GM23338 (cell line): ENCODE results near the gene AZU1. TPM values are rescaled to one million over a fixed set of nuclear protein-coding genes. Genes with fewer than 3 reads are reported as not detected.

ENCODE experiments used
- ATAC-seq: fragments of 200-7000 bp; cut with Tn5 transposase; 3 replicates; pipeline ENCODE4 v1.9.1; 2020
- DNase-seq: peaks from one replicate; pipeline ENCODE4 v3.0.0-alpha.2; 2015; ENCODE audit warnings: low spot score
- H2AFZ ChIP-seq: fragments of 200-600 bp; sonication (generic); 2 replicates; pipeline ENCODE4 v1.8.0; 2016; ENCODE audit warnings: antibody characterized with exemption, mild to moderate bottlenecking, moderate library complexity
- H3F3A ChIP-seq: fragments of 200-600 bp; sonication (generic); replicated peaks from 2 replicates; pipeline ENCODE4 v1.8.0; 2017; ENCODE audit warnings: antibody characterized with exemption, mixed run types, low read depth
- H3K27ac ChIP-seq: fragments of 200-600 bp; sonication (generic); 2 replicates; pipeline ENCODE4 v1.6.1; 2016; ENCODE audit warnings: low read depth
- H3K27me3 ChIP-seq: fragments of 200-600 bp; sonication (generic); 2 replicates; pipeline ENCODE4 v1.8.0; 2016; ENCODE audit warnings: mild to moderate bottlenecking, mixed run types, moderate library complexity; ENCODE audit not compliant: insufficient read depth
- H3K36me3 ChIP-seq: fragments of 200-600 bp; sonication (generic); 2 replicates; pipeline ENCODE4 v1.8.0; 2016; ENCODE audit warnings: mild to moderate bottlenecking; ENCODE audit not compliant: insufficient read depth
- H3K4me1 ChIP-seq: fragments of 200-600 bp; sonication (generic); 2 replicates; pipeline ENCODE4 v1.8.0; 2016; ENCODE audit warnings: mild to moderate bottlenecking, moderate library complexity; ENCODE audit not compliant: insufficient read depth
- H3K4me2 ChIP-seq: fragments of 200-600 bp; sonication (generic); 2 replicates; pipeline ENCODE4 v1.7.1; 2017; ENCODE audit warnings: mixed run types
- H3K4me3 ChIP-seq: fragments of 200-600 bp; sonication (generic); 2 replicates; pipeline ENCODE4 v1.6.1; 2016; ENCODE audit warnings: mixed run types
- H3K79me2 ChIP-seq: fragments of 200-600 bp; sonication (generic); replicated peaks from 2 replicates; pipeline ENCODE4 v1.8.0; 2017; ENCODE audit warnings: mild to moderate bottlenecking; ENCODE audit not compliant: insufficient read depth
- H3K9me2 ChIP-seq: fragments of 200-600 bp; sonication (generic); 2 replicates; pipeline ENCODE4 v1.8.0; 2017; ENCODE audit not compliant: insufficient read depth
- H4K20me1 ChIP-seq: fragments of 200-600 bp; sonication (generic); replicated peaks from 2 replicates; pipeline ENCODE4 v1.8.0; 2017; ENCODE audit warnings: mild to moderate bottlenecking; ENCODE audit not compliant: insufficient read depth
- H3K27ac Mint-ChIP-seq: 2 replicates; pipeline ENCODE4 v1.8.0; 2020; ENCODE audit warnings: inconsistent platforms, mild to moderate bottlenecking, moderate library complexity, mixed read lengths
- H3K27me3 Mint-ChIP-seq: 3 replicates; pipeline ENCODE4 v1.8.0; 2022; ENCODE audit warnings: low read depth, mild to moderate bottlenecking, moderate library complexity, mixed read lengths, inconsistent platforms; ENCODE audit not compliant: insufficient read depth, poor library complexity
- H3K36me3 Mint-ChIP-seq: 3 replicates; pipeline ENCODE4 v1.8.0; 2021; ENCODE audit warnings: low read depth, mild to moderate bottlenecking, inconsistent platforms, moderate library complexity, mixed read lengths
- H3K4me1 Mint-ChIP-seq: 3 replicates; pipeline ENCODE4 v1.8.0; 2020; ENCODE audit warnings: mild to moderate bottlenecking, inconsistent platforms, mixed read lengths
- H3K4me3 Mint-ChIP-seq: 3 replicates; pipeline ENCODE4 v1.8.0; 2021; ENCODE audit warnings: moderate library complexity, mild to moderate bottlenecking, inconsistent platforms, mixed read lengths
- H3K9me3 Mint-ChIP-seq: 3 replicates; pipeline ENCODE4 v1.8.0; 2020; ENCODE audit warnings: moderate library complexity, mild to moderate bottlenecking, inconsistent platforms, mixed read lengths
- CREB1 ChIP-seq: fragments of 250-450 bp; sonication (Bioruptor Pico); IDR thresholded peaks from 2 replicates; pipeline ENCODE4 v1.5.0; 2020; ENCODE audit warnings: low read depth, mild to moderate bottlenecking, moderate library complexity
- CTCF ChIP-seq, 2 experiments: fragments of 200-600 bp in 1 of 2; sonication (generic) in 1 of 2; conservative IDR thresholded peaks; 2 replicates each; pipeline versions ENCODE4 v1.5.1 to v1.6.1; 2016 to 2017; ENCODE audit warnings: antibody characterized with exemption in 2 of 2, low read depth in 2 of 2, mild to moderate bottlenecking in 2 of 2, moderate library complexity in 1 of 2
- ETS1 ChIP-seq: IDR thresholded peaks from 2 replicates; pipeline ENCODE4 v1.6.1; 2016; ENCODE audit warnings: antibody characterized with exemption
- EZH2 ChIP-seq: fragments of 200-600 bp; sonication (generic); IDR thresholded peaks from one replicate; pipeline ENCODE4 v1.8.0; 2017; ENCODE audit warnings: antibody characterized with exemption, mild to moderate bottlenecking, low read depth; ENCODE audit not compliant: unreplicated experiment
- EZH2phosphoT487 ChIP-seq: fragments of 200-600 bp; sonication (generic); IDR thresholded peaks from one replicate; pipeline ENCODE4 v1.8.1; 2018; ENCODE audit warnings: antibody characterized with exemption; ENCODE audit not compliant: unreplicated experiment
- JUNB ChIP-seq: IDR thresholded peaks from one replicate; pipeline ENCODE4 v1.6.1; 2016; ENCODE audit warnings: antibody characterized with exemption; ENCODE audit not compliant: unreplicated experiment
- NANOG ChIP-seq: IDR thresholded peaks from 2 replicates; pipeline ENCODE4 v1.6.1; 2016; ENCODE audit warnings: antibody characterized with exemption, borderline replicate concordance
- POLR2AphosphoS5 ChIP-seq: IDR thresholded peaks from 2 replicates; pipeline ENCODE4 v1.6.1; 2016; ENCODE audit warnings: antibody characterized with exemption, low read depth
- STAT1 ChIP-seq: IDR thresholded peaks from one replicate; pipeline ENCODE4 v1.6.1; 2016; ENCODE audit warnings: antibody characterized with exemption; ENCODE audit not compliant: unreplicated experiment
- ZNF114 ChIP-seq: fragments of 250-450 bp; sonication (Bioruptor Pico); IDR thresholded peaks from 2 replicates; pipeline ENCODE4 v1.5.0; 2020; ENCODE audit warnings: mild to moderate bottlenecking, moderate library complexity
- ZNF331 ChIP-seq: fragments of 250-450 bp; sonication (Bioruptor Pico); IDR thresholded peaks from 2 replicates; pipeline ENCODE4 v1.5.0; 2020; ENCODE audit warnings: low read depth, mild to moderate bottlenecking, moderate library complexity
- long read RNA-seq: library from polyadenylated mRNA; unstranded; transcript quantifications from one replicate; pipeline ENCODE4 v2.0.0, GENCODE V29; 2020; ENCODE audit not compliant: unreplicated experiment
- polyA plus RNA-seq: library from polyadenylated mRNA; unstranded; fragments of >200 nt; fragmentation: Nextera tagmentation; extraction: Ambion mirVana; gene quantifications from 2 replicates; pipeline ENCODE4 v1.2.1, GENCODE V29; 2016
- total RNA-seq: library from RNA; depleted of rRNA; stranded (reverse); fragments of >200 nt; shearing (Covaris generic); gene quantifications from 2 replicates; pipeline ENCODE4 v1.2.3, GENCODE V29; 2014; rRNA removed
- TF ChIP-seq, protein P1 (sequence below): IDR thresholded peaks from one replicate; pipeline ENCODE4 v1.6.1; 2018; ENCODE audit warnings: antibody characterized with exemption; ENCODE audit not compliant: unreplicated experiment
- TF ChIP-seq, protein P2 (sequence below): fragments of 250-450 bp; sonication (Bioruptor Pico); IDR thresholded peaks from 2 replicates; pipeline ENCODE4 v1.5.0; 2020; ENCODE audit warnings: mild to moderate bottlenecking, moderate library complexity

AZU1 gene, protein sequence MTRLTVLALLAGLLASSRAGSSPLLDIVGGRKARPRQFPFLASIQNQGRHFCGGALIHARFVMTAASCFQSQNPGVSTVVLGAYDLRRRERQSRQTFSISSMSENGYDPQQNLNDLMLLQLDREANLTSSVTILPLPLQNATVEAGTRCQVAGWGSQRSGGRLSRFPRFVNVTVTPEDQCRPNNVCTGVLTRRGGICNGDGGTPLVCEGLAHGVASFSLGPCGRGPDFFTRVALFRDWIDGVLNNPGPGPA
- 0.50 and 1.4 TPM in 2 replicates for total RNA-seq
- polyA plus RNA-seq, result 0.30 and 0.78 TPM in 2 replicates
- long read RNA-seq, partial matches to known transcripts, result 0 of 1 reads
- long read RNA-seq, other reads (novel, unspliced or antisense), result 1 of 1 reads

GRCh38 chr19:827710-828321, at the start of gene AZU1:
Gene AZU1, plus strand, starts transcription at chr19:827837. Its CDS starts 10 bp downstream, at chr19:827847.
- TF ChIP-seq POLR2AphosphoS5, result no peak
- no peak for TF ChIP-seq ETS1
- no peak for TF ChIP-seq ZNF114 (CRISPR knock-in tag)
- no peak for TF ChIP-seq ZNF331 (CRISPR knock-in tag)
- TF ChIP-seq, protein P1, sequence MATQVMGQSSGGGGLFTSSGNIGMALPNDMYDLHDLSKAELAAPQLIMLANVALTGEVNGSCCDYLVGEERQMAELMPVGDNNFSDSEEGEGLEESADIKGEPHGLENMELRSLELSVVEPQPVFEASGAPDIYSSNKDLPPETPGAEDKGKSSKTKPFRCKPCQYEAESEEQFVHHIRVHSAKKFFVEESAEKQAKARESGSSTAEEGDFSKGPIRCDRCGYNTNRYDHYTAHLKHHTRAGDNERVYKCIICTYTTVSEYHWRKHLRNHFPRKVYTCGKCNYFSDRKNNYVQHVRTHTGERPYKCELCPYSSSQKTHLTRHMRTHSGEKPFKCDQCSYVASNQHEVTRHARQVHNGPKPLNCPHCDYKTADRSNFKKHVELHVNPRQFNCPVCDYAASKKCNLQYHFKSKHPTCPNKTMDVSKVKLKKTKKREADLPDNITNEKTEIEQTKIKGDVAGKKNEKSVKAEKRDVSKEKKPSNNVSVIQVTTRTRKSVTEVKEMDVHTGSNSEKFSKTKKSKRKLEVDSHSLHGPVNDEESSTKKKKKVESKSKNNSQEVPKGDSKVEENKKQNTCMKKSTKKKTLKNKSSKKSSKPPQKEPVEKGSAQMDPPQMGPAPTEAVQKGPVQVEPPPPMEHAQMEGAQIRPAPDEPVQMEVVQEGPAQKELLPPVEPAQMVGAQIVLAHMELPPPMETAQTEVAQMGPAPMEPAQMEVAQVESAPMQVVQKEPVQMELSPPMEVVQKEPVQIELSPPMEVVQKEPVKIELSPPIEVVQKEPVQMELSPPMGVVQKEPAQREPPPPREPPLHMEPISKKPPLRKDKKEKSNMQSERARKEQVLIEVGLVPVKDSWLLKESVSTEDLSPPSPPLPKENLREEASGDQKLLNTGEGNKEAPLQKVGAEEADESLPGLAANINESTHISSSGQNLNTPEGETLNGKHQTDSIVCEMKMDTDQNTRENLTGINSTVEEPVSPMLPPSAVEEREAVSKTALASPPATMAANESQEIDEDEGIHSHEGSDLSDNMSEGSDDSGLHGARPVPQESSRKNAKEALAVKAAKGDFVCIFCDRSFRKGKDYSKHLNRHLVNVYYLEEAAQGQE, result no peak
- no peak for TF ChIP-seq EZH2phosphoT487
- no peak for TF ChIP-seq CTCF (conservative IDR thresholded peaks at IDR 0.05; ENCODE audit: low read depth in 2 of 2)
- TF ChIP-seq, protein P2, sequence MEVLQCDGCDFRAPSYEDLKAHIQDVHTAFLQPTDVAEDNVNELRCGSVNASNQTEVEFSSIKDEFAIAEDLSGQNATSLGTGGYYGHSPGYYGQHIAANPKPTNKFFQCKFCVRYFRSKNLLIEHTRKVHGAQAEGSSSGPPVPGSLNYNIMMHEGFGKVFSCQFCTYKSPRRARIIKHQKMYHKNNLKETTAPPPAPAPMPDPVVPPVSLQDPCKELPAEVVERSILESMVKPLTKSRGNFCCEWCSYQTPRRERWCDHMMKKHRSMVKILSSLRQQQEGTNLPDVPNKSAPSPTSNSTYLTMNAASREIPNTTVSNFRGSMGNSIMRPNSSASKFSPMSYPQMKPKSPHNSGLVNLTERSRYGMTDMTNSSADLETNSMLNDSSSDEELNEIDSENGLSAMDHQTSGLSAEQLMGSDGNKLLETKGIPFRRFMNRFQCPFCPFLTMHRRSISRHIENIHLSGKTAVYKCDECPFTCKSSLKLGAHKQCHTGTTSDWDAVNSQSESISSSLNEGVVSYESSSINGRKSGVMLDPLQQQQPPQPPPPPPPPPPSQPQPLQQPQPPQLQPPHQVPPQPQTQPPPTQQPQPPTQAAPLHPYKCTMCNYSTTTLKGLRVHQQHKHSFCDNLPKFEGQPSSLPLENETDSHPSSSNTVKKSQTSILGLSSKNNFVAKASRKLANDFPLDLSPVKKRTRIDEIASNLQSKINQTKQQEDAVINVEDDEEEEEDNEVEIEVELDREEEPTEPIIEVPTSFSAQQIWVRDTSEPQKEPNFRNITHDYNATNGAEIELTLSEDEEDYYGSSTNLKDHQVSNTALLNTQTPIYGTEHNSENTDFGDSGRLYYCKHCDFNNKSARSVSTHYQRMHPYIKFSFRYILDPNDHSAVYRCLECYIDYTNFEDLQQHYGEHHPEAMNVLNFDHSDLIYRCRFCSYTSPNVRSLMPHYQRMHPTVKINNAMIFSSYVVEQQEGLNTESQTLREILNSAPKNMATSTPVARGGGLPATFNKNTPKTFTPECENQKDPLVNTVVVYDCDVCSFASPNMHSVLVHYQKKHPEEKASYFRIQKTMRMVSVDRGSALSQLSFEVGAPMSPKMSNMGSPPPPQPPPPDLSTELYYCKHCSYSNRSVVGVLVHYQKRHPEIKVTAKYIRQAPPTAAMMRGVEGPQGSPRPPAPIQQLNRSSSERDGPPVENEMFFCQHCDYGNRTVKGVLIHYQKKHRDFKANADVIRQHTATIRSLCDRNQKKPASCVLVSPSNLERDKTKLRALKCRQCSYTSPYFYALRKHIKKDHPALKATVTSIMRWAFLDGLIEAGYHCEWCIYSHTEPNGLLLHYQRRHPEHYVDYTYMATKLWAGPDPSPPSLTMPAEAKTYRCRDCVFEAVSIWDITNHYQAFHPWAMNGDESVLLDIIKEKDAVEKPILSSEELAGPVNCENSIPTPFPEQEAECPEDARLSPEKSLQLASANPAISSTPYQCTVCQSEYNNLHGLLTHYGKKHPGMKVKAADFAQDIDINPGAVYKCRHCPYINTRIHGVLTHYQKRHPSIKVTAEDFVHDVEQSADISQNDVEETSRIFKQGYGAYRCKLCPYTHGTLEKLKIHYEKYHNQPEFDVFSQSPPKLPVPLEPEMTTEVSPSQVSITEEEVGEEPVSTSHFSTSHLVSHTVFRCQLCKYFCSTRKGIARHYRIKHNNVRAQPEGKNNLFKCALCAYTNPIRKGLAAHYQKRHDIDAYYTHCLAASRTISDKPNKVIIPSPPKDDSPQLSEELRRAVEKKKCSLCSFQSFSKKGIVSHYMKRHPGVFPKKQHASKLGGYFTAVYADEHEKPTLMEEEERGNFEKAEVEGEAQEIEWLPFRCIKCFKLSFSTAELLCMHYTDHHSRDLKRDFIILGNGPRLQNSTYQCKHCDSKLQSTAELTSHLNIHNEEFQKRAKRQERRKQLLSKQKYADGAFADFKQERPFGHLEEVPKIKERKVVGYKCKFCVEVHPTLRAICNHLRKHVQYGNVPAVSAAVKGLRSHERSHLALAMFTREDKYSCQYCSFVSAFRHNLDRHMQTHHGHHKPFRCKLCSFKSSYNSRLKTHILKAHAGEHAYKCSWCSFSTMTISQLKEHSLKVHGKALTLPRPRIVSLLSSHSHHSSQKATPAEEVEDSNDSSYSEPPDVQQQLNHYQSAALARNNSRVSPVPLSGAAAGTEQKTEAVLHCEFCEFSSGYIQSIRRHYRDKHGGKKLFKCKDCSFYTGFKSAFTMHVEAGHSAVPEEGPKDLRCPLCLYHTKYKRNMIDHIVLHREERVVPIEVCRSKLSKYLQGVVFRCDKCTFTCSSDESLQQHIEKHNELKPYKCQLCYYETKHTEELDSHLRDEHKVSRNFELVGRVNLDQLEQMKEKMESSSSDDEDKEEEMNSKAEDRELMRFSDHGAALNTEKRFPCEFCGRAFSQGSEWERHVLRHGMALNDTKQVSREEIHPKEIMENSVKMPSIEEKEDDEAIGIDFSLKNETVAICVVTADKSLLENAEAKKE, result no peak
- no peak for TF ChIP-seq CREB1 (CRISPR knock-in tag)
- no peak for TF ChIP-seq STAT1
- TF ChIP-seq EZH2, result no peak
- TF ChIP-seq JUNB, result no peak
- TF ChIP-seq NANOG, result no peak
- Histone ChIP-seq H3K4me3 (no peak within 1 kb of the TSS), H3K9me2 (no peaks in the 10 kb centered on the region), H3K4me1 (peaks cover 9% of the 10 kb centered on the region; the same call in 1 of the 2 replicates), H3K27ac (no peak within 1 kb of the TSS), H3K36me3 (no peaks in the 10 kb centered on the region), H3K79me2 (no peaks in the 10 kb centered on the region), H3K27me3 (no peaks in the 10 kb centered on the region), H4K20me1 (no peaks in the 10 kb centered on the region), H2AFZ (no peak within 1 kb of the TSS), H3K4me2 (no peak within 1 kb of the TSS), H3F3A (no peaks in the 10 kb centered on the region)
- no peak; the same call in 2 of the 3 replicates for ATAC-seq
- H3K27ac Mint-ChIP-seq, result no peak within 1 kb of the TSS
- H3K36me3 Mint-ChIP-seq, result no peaks in the 10 kb centered on the region
- no peaks in the 10 kb centered on the region for H3K9me3 Mint-ChIP-seq
- H3K4me1 Mint-ChIP-seq, result peaks cover 6% of the 10 kb centered on the region; the same call in 2 of the 3 replicates
- DNase-seq, result no peak
- no peak within 1 kb of the TSS for H3K4me3 Mint-ChIP-seq
- H3K27me3 Mint-ChIP-seq, result peaks cover 6% of the 10 kb centered on the region
